ENCODE results near the gene GATAD2B.
"Not testable (repeated sequence)": the region's sequence is repeated elsewhere in the genome, so short reads cannot be mapped to it uniquely, and the experiment has no call there.

- TF ChIP-seq, protein P1, sequence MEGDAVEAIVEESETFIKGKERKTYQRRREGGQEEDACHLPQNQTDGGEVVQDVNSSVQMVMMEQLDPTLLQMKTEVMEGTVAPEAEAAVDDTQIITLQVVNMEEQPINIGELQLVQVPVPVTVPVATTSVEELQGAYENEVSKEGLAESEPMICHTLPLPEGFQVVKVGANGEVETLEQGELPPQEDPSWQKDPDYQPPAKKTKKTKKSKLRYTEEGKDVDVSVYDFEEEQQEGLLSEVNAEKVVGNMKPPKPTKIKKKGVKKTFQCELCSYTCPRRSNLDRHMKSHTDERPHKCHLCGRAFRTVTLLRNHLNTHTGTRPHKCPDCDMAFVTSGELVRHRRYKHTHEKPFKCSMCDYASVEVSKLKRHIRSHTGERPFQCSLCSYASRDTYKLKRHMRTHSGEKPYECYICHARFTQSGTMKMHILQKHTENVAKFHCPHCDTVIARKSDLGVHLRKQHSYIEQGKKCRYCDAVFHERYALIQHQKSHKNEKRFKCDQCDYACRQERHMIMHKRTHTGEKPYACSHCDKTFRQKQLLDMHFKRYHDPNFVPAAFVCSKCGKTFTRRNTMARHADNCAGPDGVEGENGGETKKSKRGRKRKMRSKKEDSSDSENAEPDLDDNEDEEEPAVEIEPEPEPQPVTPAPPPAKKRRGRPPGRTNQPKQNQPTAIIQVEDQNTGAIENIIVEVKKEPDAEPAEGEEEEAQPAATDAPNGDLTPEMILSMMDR (IDR thresholded peaks at IDR 0.05 in 4 of 5, conservative IDR thresholded peaks at IDR 0.05 in 1 of 5): not testable (repeated sequence)
- not testable (repeated sequence) for TF ChIP-seq POLR2A (IDR thresholded peaks at IDR 0.05)
Measured at GRCh38 chr1:153905908-153906307, 16.9 kb downstream of the GATAD2B start.
